Measurements from ENCODE around the gene SLC51A. TPM values are rescaled to one million over a fixed set of nuclear protein-coding genes. Genes with fewer than 3 reads are reported as not detected.

SLC51A gene
- total RNA-seq, 1 donor from 2014 or later = not detected

- H3K36me3 Mint-ChIP-seq (ENCODE audit: low read depth, unreplicated experiment) = no peaks in the 10 kb centered on the region
- DNase-seq (ENCODE audit: low spot score) = no peak
- H3K9me3 Mint-ChIP-seq (ENCODE audit: unreplicated experiment) = no peaks in the 10 kb centered on the region
- no peaks in the 10 kb centered on the region for H3K4me1 Mint-ChIP-seq (ENCODE audit: unreplicated experiment)
- H3K27ac Mint-ChIP-seq (ENCODE audit: unreplicated experiment) = no peak overlapping the region
- no peak for TF ChIP-seq CTCF (IDR thresholded peaks at IDR 0.05; ENCODE audit: unreplicated experiment)
- no peak overlapping the region for H3K4me3 Mint-ChIP-seq (ENCODE audit: unreplicated experiment)
- H3K27me3 Mint-ChIP-seq (ENCODE audit: unreplicated experiment) = peaks cover 3% of the 10 kb centered on the region
Measured at GRCh38 chr3:196225086-196225485, 8.8 kb downstream of the SLC51A start.

DNA sequence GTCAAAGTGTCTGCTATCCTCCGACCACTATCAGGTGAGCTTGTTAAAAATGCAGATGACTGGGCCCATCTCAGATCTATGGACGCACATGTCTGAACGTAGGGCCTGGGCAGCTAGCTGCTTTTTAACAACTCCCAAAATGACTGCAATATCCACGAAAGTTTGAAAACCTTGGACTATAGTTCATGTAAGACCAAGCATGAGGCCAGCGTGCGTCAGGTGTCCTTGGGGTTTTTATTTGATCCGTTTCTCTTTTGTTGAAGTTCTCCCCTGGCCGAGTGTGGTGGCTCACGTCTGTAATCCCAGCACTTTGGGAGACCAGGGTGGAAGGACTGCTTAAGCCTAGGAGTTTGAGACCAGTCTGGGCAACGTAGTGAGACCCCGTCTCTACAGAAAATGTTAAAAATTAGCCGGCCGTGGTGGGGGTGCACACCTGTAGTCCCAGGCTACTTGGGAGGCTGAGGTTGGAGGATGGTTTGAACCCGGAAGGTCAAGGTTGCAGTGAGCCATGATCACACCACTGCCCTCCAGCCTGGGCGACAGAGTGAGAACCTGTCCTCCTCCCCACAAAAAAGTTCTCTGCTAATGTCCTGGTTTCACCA, 9.5 kb downstream of the SLC51A start:
- Mint-ChIP-seq H3K27ac (ENCODE audit: unreplicated experiment) (no peak overlapping the region), H3K36me3 (ENCODE audit: low read depth, unreplicated experiment) (no peaks in the 10 kb centered on the region), H3K9me3 (ENCODE audit: unreplicated experiment) (no peaks in the 10 kb centered on the region), H3K4me1 (ENCODE audit: unreplicated experiment) (no peaks in the 10 kb centered on the region), H3K27me3 (ENCODE audit: unreplicated experiment) (peaks cover 3% of the 10 kb centered on the region), H3K4me3 (ENCODE audit: unreplicated experiment) (no peak overlapping the region)
- no peak for TF ChIP-seq CTCF (IDR thresholded peaks at IDR 0.05; ENCODE audit: unreplicated experiment)
- no peak for DNase-seq (ENCODE audit: low spot score)

- no peaks in the 10 kb centered on the region for H3K4me1 Mint-ChIP-seq (ENCODE audit: unreplicated experiment)
- H3K9me3 Mint-ChIP-seq (ENCODE audit: unreplicated experiment) = no peaks in the 10 kb centered on the region
- DNase-seq (ENCODE audit: low spot score) = no peak
- no peaks in the 10 kb centered on the region for H3K36me3 Mint-ChIP-seq (ENCODE audit: low read depth, unreplicated experiment)
- H3K27me3 Mint-ChIP-seq (ENCODE audit: unreplicated experiment) = peaks cover 4% of the 10 kb centered on the region
- H3K27ac Mint-ChIP-seq (ENCODE audit: unreplicated experiment) = no peak overlapping the region
- no peak overlapping the region for H3K4me3 Mint-ChIP-seq (ENCODE audit: unreplicated experiment)
- TF ChIP-seq CTCF (IDR thresholded peaks at IDR 0.05; ENCODE audit: unreplicated experiment) = no peak
Measured at GRCh38 chr3:196227121-196227561, 10.8 kb downstream of the SLC51A start.

GRCh38 chr3:196227629-196228493, 11.5 kb downstream of the SLC51A start:
- no peak for TF ChIP-seq CTCF (IDR thresholded peaks at IDR 0.05; ENCODE audit: unreplicated experiment)
- H3K36me3 Mint-ChIP-seq (ENCODE audit: low read depth, unreplicated experiment) = no peaks in the 10 kb centered on the region
- no peak overlapping the region for H3K4me3 Mint-ChIP-seq (ENCODE audit: unreplicated experiment)
- no peak for DNase-seq (ENCODE audit: low spot score)
- H3K27me3 Mint-ChIP-seq (ENCODE audit: unreplicated experiment) = peaks cover 4% of the 10 kb centered on the region
- H3K9me3 Mint-ChIP-seq (ENCODE audit: unreplicated experiment) = no peaks in the 10 kb centered on the region
- H3K27ac Mint-ChIP-seq (ENCODE audit: unreplicated experiment) = no peak overlapping the region
- H3K4me1 Mint-ChIP-seq (ENCODE audit: unreplicated experiment) = no peaks in the 10 kb centered on the region
